ENCODE results near the gene ALG11. TPM values are rescaled to one million over a fixed set of nuclear protein-coding genes. Genes with fewer than 3 reads are reported as not detected.

The ALG11 gene
- total and polyA plus RNA-seq, 2 donors = 9.1 to 24.7 TPM

DNA sequence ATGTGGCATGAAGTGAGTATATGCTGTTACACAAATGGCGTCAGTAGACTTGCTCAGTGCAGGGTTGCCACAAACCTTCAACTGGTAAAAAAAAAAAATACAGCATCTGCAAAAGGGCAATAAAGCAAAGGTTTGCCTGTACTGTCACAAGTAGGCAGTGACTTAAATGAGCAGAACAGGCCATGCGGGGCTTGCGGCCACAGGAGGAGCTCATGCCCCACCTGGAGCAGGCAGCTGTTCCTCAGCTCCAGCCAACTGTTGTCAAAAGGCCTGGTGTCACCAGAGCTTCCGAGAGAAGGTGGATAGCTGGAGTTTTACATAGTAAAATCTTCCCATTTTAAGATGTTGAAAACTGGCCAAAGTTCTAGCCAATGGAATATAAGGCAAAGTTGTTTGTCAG lies 8.7 kb upstream of the ALG11 start:
- 80% methylated on average over 4 of the region's 4 CpGs for WGBS
- Histone ChIP-seq H3K4me1 (ENCODE audit: insufficient read depth) (no peaks in the 10 kb centered on the region), H3K4me3 (ENCODE audit: low read depth, low read length) (no peak overlapping the region), H3K27ac (ENCODE audit: low read depth) (no peak overlapping the region), H3K36me3 (ENCODE audit: insufficient read depth) (no peaks in the 10 kb centered on the region)
- DNase-seq (ENCODE audit: extremely low spot score) = no peak

DNA sequence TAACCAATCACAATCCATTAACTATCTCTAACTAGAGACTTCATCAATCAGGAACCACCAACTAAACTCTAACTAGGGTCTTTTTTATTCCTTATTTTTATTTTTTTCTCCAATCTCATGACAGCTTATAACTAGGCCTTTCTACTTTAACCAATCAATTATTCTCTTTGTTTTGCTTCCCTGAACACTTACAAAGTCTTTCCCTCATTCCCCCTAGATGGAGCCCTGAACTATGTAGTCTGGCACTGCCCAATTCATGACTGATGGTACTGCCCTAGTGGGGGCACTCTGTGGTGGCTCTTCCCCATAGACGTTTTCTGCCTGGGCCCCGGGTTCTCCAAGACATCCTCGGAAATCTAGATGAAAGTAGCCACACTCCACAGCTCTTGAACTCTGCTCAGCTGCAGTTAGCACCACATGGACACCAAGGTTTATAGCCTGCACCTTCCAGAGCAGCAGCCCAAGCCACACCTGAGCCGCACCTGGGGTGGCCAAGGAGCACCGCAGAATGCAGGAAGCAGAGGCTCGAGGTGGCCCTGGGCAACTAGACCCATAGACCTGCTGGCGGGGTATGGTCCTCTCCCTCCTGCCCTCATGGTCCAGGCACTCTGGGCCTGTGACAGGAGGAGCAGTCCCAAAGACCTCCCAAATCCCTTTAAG lies 7.6 kb upstream of the ALG11 start:
- Histone ChIP-seq H3K4me3 (ENCODE audit: low read depth, low read length) (no peak overlapping the region), H3K4me1 (ENCODE audit: insufficient read depth) (no peaks in the 10 kb centered on the region), H3K36me3 (ENCODE audit: insufficient read depth) (no peaks in the 10 kb centered on the region), H3K27ac (ENCODE audit: low read depth) (no peak overlapping the region)
- no peak for DNase-seq (ENCODE audit: extremely low spot score)
- WGBS = 86% methylated on average over 7 of the region's 7 CpGs

DNA sequence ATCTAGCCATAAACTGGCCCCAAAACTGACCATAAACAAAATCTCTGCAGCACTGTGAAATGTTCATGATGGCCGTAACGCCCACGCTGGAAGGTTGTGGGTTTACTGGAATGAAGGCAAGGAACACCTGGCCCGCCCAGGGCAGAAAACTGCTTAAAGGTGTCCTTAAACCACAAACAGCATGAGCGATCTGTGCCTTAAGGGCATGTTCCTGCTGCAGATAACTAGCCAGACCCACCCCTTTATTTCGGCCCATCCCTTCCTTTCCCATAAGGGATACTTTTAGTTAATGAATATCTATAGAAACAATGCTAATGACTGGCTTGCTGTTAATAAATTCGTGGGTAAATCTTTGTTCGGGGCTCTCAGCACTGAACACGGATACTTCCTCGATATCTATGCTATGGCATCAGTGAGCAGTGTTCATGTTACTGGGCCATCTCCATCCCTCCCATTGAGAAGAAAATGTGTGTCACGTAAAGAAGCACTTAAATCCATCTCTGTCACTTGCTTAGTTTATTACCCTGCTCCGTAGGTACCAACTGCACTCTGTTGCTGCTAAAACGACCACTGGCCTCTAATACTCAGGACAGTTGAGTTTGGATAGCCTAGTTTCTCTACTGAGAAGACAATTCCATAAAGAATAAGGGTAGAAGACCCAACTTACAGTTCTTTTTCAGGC lies 6.2 kb upstream of the ALG11 start:
- 88% methylated on average over 13 of the region's 13 CpGs for WGBS
- H3K27ac ChIP-seq (ENCODE audit: low read depth) = no peak overlapping the region
- DNase-seq (ENCODE audit: extremely low spot score) = no peak
- no peak overlapping the region for H3K4me3 ChIP-seq (ENCODE audit: low read depth, low read length)
- H3K4me1 ChIP-seq (ENCODE audit: insufficient read depth) = no peaks in the 10 kb centered on the region
- no peaks in the 10 kb centered on the region for H3K36me3 ChIP-seq (ENCODE audit: insufficient read depth)

DNA sequence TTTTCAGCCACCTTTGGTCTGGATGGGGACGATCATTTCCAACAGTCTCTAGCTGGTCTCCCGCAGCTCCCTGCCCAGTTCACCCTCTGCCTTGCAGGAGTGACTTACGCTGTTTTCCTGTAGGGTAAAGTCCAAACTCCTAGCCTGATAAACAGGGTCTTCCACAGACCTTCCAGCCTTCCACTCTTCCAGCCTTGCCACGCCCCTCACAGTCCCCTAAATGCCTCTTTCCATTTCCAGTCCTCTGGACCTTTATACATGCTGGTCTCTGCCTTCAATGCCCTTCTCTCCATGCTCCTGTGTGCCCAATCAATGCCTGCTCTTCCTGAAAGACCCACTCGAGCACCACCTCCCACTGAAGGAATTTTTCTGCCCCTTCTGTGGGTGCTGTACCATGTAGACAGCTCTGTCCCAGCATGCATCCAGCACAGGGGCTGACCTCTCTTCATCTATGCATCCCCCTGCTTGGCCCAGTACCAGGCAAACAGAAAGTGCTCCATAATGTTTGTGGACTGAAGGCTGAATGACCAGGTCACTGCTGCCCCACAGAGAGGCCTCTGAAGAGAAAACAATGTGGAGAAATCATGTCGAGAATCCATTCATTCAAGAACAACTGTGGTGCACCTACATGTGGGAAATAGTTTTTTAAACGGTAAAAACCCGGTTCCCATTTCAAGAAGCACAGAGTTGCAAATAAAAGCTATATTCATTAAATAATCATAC lies 5.5 kb upstream of the ALG11 start:
- Histone ChIP-seq H3K4me1 (ENCODE audit: insufficient read depth) (no peaks in the 10 kb centered on the region), H3K4me3 (ENCODE audit: low read depth, low read length) (no peak overlapping the region), H3K36me3 (ENCODE audit: insufficient read depth) (no peaks in the 10 kb centered on the region), H3K27ac (ENCODE audit: low read depth) (no peak overlapping the region)
- 88% methylated on average over 8 of the region's 8 CpGs for WGBS
- no peak for DNase-seq (ENCODE audit: extremely low spot score)

DNA sequence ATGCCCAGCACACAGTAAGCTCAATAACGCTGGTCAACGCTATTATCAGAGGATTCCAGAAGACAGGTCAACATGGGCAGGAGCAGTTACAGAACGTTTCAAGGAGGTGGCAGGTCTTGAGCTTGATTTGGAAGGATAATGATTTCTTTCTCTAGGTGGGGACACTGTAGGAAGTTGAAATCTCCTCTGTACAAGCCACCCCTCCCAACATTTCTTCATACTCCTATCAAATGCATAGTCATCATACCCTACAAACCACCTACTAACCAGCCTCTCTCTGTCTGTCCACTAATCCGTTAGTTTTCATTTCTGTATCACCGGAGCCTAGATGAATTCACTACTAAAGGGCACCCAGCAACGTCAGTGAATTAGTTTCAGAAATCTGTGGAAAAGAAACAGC lies 2.3 kb upstream of the ALG11 start:
- no peak for DNase-seq (ENCODE audit: extremely low spot score)
- Histone ChIP-seq H3K4me1 (ENCODE audit: insufficient read depth) (no peaks in the 10 kb centered on the region), H3K27ac (ENCODE audit: low read depth) (no peak overlapping the region), H3K36me3 (ENCODE audit: insufficient read depth) (no peaks in the 10 kb centered on the region), H3K4me3 (ENCODE audit: low read depth, low read length) (no peak overlapping the region)
- 64% methylated on average over 6 of the region's 6 CpGs for WGBS

DNA sequence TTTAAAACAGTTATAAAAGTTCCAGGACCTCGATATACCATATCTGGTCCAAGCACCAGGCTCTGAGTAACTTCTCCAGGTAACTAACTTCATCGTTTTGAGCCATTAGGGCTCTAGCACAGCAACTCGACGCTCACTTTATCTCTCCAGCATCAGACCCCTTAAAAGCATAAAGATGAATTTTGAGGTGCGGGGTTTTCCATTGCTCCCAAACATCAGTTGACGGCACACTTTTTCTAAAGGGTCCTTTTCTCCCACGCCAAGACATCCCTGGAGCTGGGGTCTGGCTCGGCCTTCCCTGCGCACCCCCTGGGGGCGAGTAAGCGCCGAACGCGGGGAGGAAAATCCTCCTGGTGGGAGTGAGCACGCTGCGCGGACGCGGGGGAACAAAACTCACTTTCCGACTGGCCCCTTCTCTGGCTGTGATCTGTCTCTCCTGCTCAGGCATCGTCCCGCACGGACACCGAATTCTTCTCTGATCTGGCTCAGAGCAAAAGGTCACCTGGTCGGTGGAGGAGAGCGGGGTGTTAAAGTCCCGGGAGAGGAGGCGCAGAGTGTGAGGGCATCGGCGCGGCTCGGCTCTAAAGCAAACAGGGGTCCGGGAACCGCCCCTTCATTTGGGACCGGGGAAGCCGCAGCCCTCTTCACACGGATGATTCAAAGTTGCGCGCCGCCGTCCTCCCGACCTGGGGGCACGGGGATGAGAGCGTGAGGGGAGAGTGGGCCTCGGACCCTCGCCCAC lies 1.1 kb upstream of the ALG11 start, which contains the start of gene ATP7B:
Gene ATP7B, minus strand, starts transcription at position 561 of the 742 bp plus-strand sequence. Its CDS starts 113 bp downstream, at position 448.
- WGBS = 3% methylated on average over 46 of the region's 46 CpGs
- H3K27ac ChIP-seq (ENCODE audit: low read depth) = no peak within 1 kb of the TSS
- DNase-seq (ENCODE audit: extremely low spot score) = no peak

DNA sequence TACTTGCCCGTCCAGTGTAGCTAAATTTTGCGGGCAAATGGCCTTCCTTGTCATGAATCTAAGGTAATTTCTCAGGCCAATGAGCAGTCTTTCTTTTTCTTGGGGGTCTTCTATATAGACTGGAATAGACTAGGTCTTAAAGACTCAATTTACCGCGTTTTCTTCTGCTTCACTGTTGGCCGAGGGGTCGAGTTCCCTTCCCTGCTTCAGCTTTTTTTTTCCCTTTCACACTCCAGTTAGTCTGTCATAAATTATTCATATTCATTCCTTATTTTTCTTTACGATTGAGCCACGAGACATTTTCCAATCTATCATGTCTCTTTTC lies 276 bp downstream of the ALG11 start:
- Histone ChIP-seq H3K4me3 (ENCODE audit: low read depth, low read length) (peak overlapping the region; percentile 83), H3K27ac (ENCODE audit: low read depth) (no peak overlapping the region), H3K36me3 (ENCODE audit: insufficient read depth) (no peaks in the 10 kb centered on the region), H3K4me1 (ENCODE audit: insufficient read depth) (no peaks in the 10 kb centered on the region)
- WGBS = under 1% methylated on average over 8 of the region's 8 CpGs
- DNase-seq (ENCODE audit: extremely low spot score) = no peak

More for the DNA sequence above, 1.1 kb upstream of the ALG11 start, which contains the start of gene ATP7B:
- H3K4me1 ChIP-seq (ENCODE audit: insufficient read depth) = no peaks in the 10 kb centered on the region
- H3K36me3 ChIP-seq (ENCODE audit: insufficient read depth) = no peaks in the 10 kb centered on the region
- peak within 1 kb of the TSS; percentile 83 for H3K4me3 ChIP-seq (ENCODE audit: low read depth, low read length)

DNA sequence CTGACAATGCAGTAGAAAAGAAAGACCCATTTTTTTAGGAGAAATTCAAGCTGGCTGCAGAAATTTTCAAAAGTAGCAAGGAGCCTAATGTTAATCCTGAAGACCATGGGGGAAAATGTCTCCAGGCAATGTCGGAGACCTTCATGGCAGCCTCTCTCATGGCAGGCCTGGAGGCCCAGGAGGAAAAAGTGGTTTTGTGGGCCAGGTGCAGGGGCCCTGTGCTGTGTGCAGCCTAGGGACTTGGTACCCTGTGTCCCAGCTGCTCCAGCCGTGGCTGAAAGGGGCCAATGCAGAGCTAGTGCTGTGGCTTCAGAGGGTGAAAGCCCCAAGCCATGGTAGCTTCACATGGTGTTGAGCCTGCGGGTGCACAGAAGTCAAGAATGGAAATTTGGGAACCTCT lies 4.1 kb downstream of the ALG11 start:
- 97% methylated on average over 3 of the region's 3 CpGs for WGBS
- no peaks in the 10 kb centered on the region for H3K36me3 ChIP-seq (ENCODE audit: insufficient read depth)
- DNase-seq (ENCODE audit: extremely low spot score) = no peak
- H3K4me1 ChIP-seq (ENCODE audit: insufficient read depth) = no peaks in the 10 kb centered on the region
- no peak overlapping the region for H3K4me3 ChIP-seq (ENCODE audit: low read depth, low read length)
- no peak overlapping the region for H3K27ac ChIP-seq (ENCODE audit: low read depth)

DNA sequence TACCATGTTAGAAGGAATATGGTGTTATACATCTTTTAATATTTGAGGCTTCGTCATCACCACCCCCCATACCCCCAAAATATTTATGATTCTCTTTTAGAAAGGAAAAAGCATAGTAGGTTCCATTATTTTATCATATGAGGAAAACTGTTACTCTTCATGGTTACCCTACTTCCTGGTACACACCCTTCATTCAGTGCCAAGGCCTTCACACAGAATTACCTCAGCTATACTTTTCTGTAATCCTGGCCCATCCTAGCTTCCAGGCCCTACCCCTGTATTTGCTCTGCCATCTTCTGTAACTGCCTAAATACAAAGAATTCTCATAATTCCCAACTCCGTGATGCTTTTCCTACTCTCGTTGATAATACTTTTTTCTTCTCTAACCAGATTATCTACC lies 8.0 kb downstream of the ALG11 start:
- DNase-seq (ENCODE audit: extremely low spot score) = no peak
- H3K4me3 ChIP-seq (ENCODE audit: low read depth, low read length) = no peak overlapping the region
- H3K36me3 ChIP-seq (ENCODE audit: insufficient read depth) = peaks cover 1% of the 10 kb centered on the region
- WGBS = 94% methylated on average over 3 of the region's 3 CpGs
- H3K27ac ChIP-seq (ENCODE audit: low read depth) = no peak overlapping the region
- H3K4me1 ChIP-seq (ENCODE audit: insufficient read depth) = no peaks in the 10 kb centered on the region

DNA sequence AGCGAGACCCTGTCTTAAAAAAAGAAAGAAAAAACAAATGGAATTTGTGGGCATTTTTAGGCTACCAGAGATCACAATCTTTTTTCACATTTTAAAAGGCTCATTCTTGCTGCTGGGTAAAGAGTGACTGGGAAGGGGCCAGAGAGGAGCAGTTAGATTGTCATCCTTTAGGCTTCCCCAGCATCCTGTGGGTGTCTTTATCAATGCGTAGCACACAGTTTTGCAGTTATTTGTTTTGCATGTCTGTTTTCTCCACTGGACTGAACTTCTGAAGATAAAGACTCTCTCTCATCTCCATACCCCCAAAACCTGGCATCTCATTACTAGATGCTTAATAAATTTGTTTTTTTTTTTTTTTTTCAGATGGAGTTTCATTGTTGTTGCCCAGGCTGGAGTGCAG lies 10.2 kb downstream of the ALG11 start:
- peaks cover 1% of the 10 kb centered on the region for H3K36me3 ChIP-seq (ENCODE audit: insufficient read depth)
- H3K4me1 ChIP-seq (ENCODE audit: insufficient read depth) = no peaks in the 10 kb centered on the region
- 97% methylated on average over 2 of the region's 2 CpGs for WGBS
- no peak overlapping the region for H3K27ac ChIP-seq (ENCODE audit: low read depth)
- DNase-seq (ENCODE audit: extremely low spot score) = no peak
- H3K4me3 ChIP-seq (ENCODE audit: low read depth, low read length) = no peak overlapping the region

DNA sequence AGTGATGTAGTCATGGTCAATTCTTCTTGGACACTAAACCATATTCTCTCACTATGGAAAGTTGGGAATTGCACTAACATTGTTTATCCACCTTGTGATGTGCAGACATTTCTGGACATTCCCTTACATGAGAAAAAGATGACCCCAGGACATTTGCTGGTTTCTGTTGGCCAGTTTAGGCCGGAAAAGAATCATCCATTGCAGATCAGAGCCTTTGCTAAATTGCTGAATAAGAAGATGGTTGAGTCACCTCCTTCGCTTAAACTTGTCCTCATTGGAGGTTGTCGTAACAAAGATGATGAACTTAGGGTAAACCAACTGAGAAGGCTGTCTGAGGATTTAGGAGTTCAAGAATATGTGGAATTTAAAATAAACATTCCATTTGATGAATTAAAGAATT lies 12.3 kb downstream of the ALG11 start, which contains the start of gene UTP14C:
Gene UTP14C, plus strand, starts transcription at position 211 of the 400 bp plus-strand sequence. CDS start 4,114 bp downstream, outside the sequence.
- Histone ChIP-seq H3K4me3 (ENCODE audit: low read depth, low read length) (no peak within 1 kb of the TSS), H3K27ac (ENCODE audit: low read depth) (no peak within 1 kb of the TSS), H3K36me3 (ENCODE audit: insufficient read depth) (peaks cover 4% of the 10 kb centered on the region), H3K4me1 (ENCODE audit: insufficient read depth) (no peaks in the 10 kb centered on the region)
- DNase-seq (ENCODE audit: extremely low spot score) = no peak
- 97% methylated on average over 3 of the region's 3 CpGs for WGBS

DNA sequence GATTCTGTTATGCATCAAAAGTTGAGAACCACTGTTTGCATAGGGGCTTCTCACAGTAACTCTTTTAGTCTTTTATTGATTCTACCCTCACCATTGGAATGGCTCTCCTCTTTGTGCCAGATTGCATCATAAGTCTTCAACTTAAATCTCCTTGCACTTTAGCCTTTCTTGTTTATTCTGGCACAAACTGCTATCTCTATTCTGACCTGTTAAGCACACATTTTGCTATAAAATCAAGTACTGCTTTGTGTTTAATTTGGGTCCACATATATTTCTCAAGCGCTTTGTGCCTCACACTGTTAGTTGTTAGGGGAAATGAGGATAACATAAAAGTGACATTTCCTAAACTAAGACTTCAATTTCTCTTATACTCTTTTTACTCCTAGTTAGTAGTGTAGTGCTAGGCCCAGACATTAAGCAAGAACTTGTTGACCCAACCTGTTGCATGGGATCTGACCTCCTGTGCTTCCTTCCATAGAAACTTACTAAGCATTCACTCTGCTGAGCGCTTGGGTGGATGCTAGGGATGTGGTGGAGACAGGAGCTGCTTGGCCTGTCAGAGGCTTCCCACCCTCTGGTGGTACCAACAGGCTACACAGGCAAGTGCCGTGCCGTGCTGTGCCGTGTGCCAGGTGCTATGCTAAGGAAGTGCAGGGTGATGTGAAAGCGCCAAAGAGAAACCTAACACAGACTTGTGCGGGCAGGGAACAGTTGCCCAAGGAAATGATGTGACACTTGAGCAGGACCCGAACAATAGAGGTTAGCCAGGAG lies 13.5 kb downstream of the ALG11 start:
- Histone ChIP-seq H3K4me3 (ENCODE audit: low read depth, low read length) (no peak overlapping the region), H3K36me3 (ENCODE audit: insufficient read depth) (peaks cover 4% of the 10 kb centered on the region), H3K27ac (ENCODE audit: low read depth) (no peak overlapping the region), H3K4me1 (ENCODE audit: insufficient read depth) (no peaks in the 10 kb centered on the region)
- no peak for DNase-seq (ENCODE audit: extremely low spot score)
- 98% methylated on average over 8 of the region's 8 CpGs for WGBS

DNA sequence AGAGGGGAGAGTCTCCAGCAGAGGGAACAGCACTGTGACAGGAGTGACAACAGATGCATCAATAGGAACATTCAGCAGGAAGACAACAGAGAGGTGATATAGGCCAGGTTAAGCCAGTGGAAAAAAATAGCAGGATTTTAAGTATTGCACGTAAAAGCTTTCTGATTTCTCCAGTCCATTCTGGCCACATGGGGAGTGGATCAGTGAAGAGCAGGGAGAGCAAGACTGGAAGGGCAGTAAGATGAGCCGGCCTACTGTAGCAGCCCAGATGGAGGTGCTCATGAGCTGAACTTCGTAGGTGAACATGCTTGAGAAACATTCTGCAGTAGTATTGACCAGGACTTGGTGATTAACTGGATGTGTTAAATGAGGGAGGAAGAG lies 14.0 kb downstream of the ALG11 start:
- Histone ChIP-seq H3K4me3 (ENCODE audit: low read depth, low read length) (no peak overlapping the region), H3K4me1 (ENCODE audit: insufficient read depth) (no peaks in the 10 kb centered on the region), H3K36me3 (ENCODE audit: insufficient read depth) (peaks cover 4% of the 10 kb centered on the region), H3K27ac (ENCODE audit: low read depth) (no peak overlapping the region)
- DNase-seq (ENCODE audit: extremely low spot score) = no peak
- WGBS = 94% methylated on average over 3 of the region's 3 CpGs
